K562 (cell line): Measurements from ENCODE around the gene SIDT1.

Experiments used
- ESRRA ChIP-seq: fragments of 450-650 bp; IDR thresholded peaks from 2 replicates; pipeline ENCODE4 v1.6.1; 2014; ENCODE audit warnings: low read depth, mild to moderate bottlenecking, moderate library complexity, borderline replicate concordance
- GABPA ChIP-seq: fragments of 200-800 bp; sonication (Bioruptor generic); conservative IDR thresholded peaks from 2 replicates; pipeline ENCODE4 v1.6.1; 2016; ENCODE audit warnings: low read depth, missing genetic modification characterization, missing compliant biosample characterization
- HDAC6 ChIP-seq: IDR thresholded peaks from 2 replicates; pipeline ENCODE4 v1.6.1; 2012; ENCODE audit warnings: low read depth, mild to moderate bottlenecking, control low read depth, inconsistent platforms, low read length, moderate library complexity
- KLF16 ChIP-seq: IDR thresholded peaks from 2 replicates; pipeline ENCODE4 v1.6.1; 2016; ENCODE audit warnings: antibody characterized with exemption
- NFIC ChIP-seq: fragments of 450-650 bp; IDR thresholded peaks from 2 replicates; pipeline ENCODE4 v1.6.1; 2017; ENCODE audit warnings: mild to moderate bottlenecking, inconsistent platforms
- RCOR1 ChIP-seq, 2 experiments: IDR thresholded peaks; 2 replicates each; pipeline ENCODE4 v1.6.1; 2012; ENCODE audit warnings: low read depth in 2 of 2, low read length in 2 of 2, borderline replicate concordance in 1 of 2, improper control_type of control experiment in 1 of 2
- ZC3H11A ChIP-seq: IDR thresholded peaks from 2 replicates; pipeline ENCODE4 v1.6.1; 2012; ENCODE audit warnings: low read depth, low read length, improper control_type of control experiment
- ZNF12 ChIP-seq: sonication (generic); formaldehyde crosslinking; IDR thresholded peaks from 2 replicates; pipeline ENCODE4 v1.4.0; 2020; ENCODE audit warnings: mild to moderate bottlenecking, missing genetic modification reagents
- ZNF140 ChIP-seq: fragments of 250-450 bp; sonication (Bioruptor Pico); IDR thresholded peaks from 2 replicates; pipeline ENCODE4 v1.8.0; 2021; ENCODE audit warnings: moderate library complexity, mild to moderate bottlenecking, inconsistent platforms
- ZNF24 ChIP-seq: fragments of 450-650 bp; IDR thresholded peaks from 2 replicates; pipeline ENCODE4 v1.6.1; 2016
- TF ChIP-seq, protein P1 (sequence below): IDR thresholded peaks from 3 replicates; pipeline ENCODE4 v1.6.1; 2011; ENCODE audit warnings: borderline replicate concordance, mild to moderate bottlenecking; ENCODE audit not compliant: insufficient read length, insufficient read depth
- TF ChIP-seq, protein P2 (sequence below), 3 experiments: IDR thresholded peaks in 2 of 3; conservative IDR thresholded peaks in 1 of 3; 2 replicates each; pipeline ENCODE4 v1.5.1; 2011 to 2012; ENCODE audit warnings: low read length in 3 of 3, mild to moderate bottlenecking in 3 of 3, control low read depth in 2 of 3, improper control_type of control experiment in 1 of 3, inconsistent platforms in 1 of 3, low read depth in 1 of 3, mixed read lengths in 1 of 3, moderate library complexity in 1 of 3; ENCODE audit not compliant: insufficient read depth in 2 of 3

DNA sequence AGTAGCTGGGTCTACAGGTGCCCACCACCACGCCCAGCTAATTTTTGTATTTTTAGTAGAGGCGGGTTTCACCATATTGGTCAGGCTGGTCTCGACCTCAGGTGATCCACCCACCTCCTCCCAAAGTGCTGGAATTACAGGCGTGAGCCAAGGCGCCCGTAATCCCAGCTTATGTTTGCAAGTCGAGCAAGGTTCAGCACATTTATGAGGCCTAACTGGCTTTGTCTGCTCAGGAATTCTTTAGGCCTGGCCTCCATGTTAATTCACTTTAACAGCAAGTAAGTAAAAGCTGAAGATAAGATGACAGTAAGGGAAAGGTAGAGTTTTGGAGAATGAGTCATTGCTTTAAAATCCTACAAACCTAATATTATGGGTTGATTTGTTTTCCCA is 24.6 kb downstream of the SIDT1 start:
- TF ChIP-seq HDAC6 (no peak), GABPA (tag) (no peak), RCOR1 (IDR thresholded peaks at IDR 0.05; ENCODE audit: borderline replicate concordance in 1 of 2, low read depth in 2 of 2, low read length in 2 of 2) (no peak), ZNF24 (no peak), ZNF140 (no peak), ESRRA (no peak), ZC3H11A (no peak), NFIC (no peak), ZNF12 (CRISPR knock-in tag) (no peak), KLF16 (no peak)
- TF ChIP-seq, protein P1, sequence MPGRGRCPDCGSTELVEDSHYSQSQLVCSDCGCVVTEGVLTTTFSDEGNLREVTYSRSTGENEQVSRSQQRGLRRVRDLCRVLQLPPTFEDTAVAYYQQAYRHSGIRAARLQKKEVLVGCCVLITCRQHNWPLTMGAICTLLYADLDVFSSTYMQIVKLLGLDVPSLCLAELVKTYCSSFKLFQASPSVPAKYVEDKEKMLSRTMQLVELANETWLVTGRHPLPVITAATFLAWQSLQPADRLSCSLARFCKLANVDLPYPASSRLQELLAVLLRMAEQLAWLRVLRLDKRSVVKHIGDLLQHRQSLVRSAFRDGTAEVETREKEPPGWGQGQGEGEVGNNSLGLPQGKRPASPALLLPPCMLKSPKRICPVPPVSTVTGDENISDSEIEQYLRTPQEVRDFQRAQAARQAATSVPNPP: no peak
- TF ChIP-seq, protein P2, sequence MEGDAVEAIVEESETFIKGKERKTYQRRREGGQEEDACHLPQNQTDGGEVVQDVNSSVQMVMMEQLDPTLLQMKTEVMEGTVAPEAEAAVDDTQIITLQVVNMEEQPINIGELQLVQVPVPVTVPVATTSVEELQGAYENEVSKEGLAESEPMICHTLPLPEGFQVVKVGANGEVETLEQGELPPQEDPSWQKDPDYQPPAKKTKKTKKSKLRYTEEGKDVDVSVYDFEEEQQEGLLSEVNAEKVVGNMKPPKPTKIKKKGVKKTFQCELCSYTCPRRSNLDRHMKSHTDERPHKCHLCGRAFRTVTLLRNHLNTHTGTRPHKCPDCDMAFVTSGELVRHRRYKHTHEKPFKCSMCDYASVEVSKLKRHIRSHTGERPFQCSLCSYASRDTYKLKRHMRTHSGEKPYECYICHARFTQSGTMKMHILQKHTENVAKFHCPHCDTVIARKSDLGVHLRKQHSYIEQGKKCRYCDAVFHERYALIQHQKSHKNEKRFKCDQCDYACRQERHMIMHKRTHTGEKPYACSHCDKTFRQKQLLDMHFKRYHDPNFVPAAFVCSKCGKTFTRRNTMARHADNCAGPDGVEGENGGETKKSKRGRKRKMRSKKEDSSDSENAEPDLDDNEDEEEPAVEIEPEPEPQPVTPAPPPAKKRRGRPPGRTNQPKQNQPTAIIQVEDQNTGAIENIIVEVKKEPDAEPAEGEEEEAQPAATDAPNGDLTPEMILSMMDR (IDR thresholded peaks at IDR 0.05 in 2 of 3, conservative IDR thresholded peaks at IDR 0.05 in 1 of 3; ENCODE audit: insufficient read depth in 2 of 3, low read depth in 1 of 3, low read length in 3 of 3): no peak
